Measurements from ENCODE around the gene SCYL2. TPM values are rescaled to one million over a fixed set of nuclear protein-coding genes. Genes with fewer than 3 reads are reported as not detected.

Gene SCYL2
- total RNA-seq, 2 experiments from 2014 or later, result 21.9 to 25.4 TPM

DNA sequence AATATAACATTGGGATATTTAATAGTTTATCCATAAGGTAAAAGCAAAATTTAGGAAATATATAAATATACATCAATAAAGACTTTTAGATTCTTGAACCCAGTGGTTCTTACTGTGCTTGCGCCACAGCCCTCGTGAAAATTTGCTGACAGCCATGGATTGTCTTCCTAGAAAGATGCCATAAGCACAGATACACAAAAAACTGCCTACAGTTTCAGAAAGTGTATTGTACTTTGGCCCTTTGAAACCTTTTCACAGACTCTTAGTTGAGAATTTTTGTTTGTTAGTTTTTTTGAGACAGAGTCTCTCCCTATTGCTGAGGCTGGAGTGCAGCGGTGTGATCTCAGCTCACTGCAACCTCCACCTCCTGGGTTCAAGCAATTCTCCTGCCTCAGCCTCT lies 28.2 kb upstream of the SCYL2 start:
- Mint-ChIP-seq H3K36me3 (ENCODE audit: low read depth) (no peaks in the 10 kb centered on the region), H3K27me3 (no peaks in the 10 kb centered on the region), H3K4me1 (ENCODE audit: low read depth) (no peaks in the 10 kb centered on the region), H3K27ac (no peak overlapping the region), H3K4me3 (no peak overlapping the region), H3K9me3 (no peaks in the 10 kb centered on the region)
- ChIA-PET CTCF (no interaction called here), POLR2A (no interaction called here)
- DNase-seq (no peak), ATAC-seq (no peak)
- intact Hi-C loops (cut with micrococcal nuclease), result no loop called here
- TF ChIP-seq, protein P1, sequence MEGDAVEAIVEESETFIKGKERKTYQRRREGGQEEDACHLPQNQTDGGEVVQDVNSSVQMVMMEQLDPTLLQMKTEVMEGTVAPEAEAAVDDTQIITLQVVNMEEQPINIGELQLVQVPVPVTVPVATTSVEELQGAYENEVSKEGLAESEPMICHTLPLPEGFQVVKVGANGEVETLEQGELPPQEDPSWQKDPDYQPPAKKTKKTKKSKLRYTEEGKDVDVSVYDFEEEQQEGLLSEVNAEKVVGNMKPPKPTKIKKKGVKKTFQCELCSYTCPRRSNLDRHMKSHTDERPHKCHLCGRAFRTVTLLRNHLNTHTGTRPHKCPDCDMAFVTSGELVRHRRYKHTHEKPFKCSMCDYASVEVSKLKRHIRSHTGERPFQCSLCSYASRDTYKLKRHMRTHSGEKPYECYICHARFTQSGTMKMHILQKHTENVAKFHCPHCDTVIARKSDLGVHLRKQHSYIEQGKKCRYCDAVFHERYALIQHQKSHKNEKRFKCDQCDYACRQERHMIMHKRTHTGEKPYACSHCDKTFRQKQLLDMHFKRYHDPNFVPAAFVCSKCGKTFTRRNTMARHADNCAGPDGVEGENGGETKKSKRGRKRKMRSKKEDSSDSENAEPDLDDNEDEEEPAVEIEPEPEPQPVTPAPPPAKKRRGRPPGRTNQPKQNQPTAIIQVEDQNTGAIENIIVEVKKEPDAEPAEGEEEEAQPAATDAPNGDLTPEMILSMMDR (IDR thresholded peaks at IDR 0.05), result no peak

DNA sequence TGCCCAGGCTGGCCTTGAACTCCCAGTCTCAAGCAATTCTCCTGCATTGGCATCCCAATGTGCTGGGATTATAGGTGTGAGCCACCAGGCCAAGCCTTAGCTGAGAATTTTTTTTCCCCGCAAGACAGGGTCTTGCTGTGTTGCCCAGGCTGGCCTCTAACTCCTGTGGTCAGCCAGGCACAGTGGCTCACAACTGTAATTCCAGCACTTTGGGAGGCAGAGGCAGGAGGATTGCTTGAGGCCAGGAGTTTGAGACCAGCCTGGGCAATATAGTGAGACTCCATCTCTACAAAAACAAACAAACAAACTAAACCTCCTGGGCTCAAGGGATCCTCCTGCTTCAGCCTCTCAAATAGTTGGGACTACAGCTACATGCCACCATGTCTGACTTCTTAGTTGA lies 27.4 kb upstream of the SCYL2 start:
- no peak for DNase-seq
- ChIA-PET CTCF (interaction anchor here (0.7 kb wide), 1 partner anchor 1533 kb away, joined by 3 read pairs; no protein-coding TSS in a partner anchor), POLR2A (no interaction called here)
- Mint-ChIP-seq H3K4me1 (ENCODE audit: low read depth) (no peaks in the 10 kb centered on the region), H3K27me3 (no peaks in the 10 kb centered on the region), H3K36me3 (ENCODE audit: low read depth) (no peaks in the 10 kb centered on the region), H3K27ac (no peak overlapping the region), H3K9me3 (no peaks in the 10 kb centered on the region), H3K4me3 (no peak overlapping the region)
- TF ChIP-seq, protein P1 (IDR thresholded peaks at IDR 0.05), result no peak
- ATAC-seq, result no peak
- intact Hi-C loops (cut with micrococcal nuclease), result no loop called here

DNA sequence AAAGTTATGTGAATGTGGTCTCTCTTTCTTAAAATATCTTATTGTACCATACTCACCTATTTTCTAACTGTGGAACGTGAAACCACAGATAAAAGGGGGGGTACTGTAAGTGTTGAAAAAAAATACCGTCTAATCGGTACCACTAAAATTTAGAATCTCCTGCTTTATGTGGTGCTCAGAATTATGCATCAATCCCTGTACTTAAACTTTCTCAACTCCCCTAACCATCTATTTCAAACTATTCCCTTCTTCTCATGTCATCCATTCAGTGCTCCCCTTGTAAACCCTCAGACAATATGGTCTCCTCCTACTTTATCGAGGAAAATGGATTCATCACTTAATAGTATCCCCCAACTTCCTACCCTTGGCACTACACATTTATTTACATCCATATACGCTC lies 23.8 kb upstream of the SCYL2 start:
- no peak for DNase-seq
- TF ChIP-seq, protein P1 (IDR thresholded peaks at IDR 0.05), result no peak
- Mint-ChIP-seq H3K27me3 (no peaks in the 10 kb centered on the region), H3K36me3 (ENCODE audit: low read depth) (no peaks in the 10 kb centered on the region), H3K4me3 (no peak overlapping the region), H3K27ac (no peak overlapping the region), H3K9me3 (no peaks in the 10 kb centered on the region), H3K4me1 (ENCODE audit: low read depth) (no peaks in the 10 kb centered on the region)
- intact Hi-C loops (cut with micrococcal nuclease), result no loop called here
- POLR2A ChIA-PET, result no interaction called here
- ATAC-seq, result no peak
- CTCF ChIA-PET, result no interaction called here

DNA sequence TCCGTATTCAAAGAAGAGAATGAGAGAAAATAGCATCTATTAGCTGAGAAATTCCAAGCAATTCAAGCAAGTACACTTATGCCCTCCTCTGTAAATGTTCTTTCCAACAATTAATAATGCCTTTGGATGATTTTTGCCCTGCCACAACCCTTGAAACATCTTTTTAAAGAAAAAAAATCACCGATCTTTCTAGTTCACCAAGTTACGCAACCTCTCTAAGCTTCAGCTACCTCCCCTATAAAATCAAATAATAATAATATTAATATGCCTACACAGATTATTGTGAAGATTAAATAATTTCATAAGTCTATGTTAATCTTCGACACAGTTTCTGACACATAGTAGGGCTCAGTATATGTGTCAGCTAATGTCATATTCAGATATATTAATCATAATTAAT lies 19.2 kb upstream of the SCYL2 start:
- ATAC-seq (no peak), DNase-seq (no peak)
- peaks cover 2% of the 10 kb centered on the region for H3K36me3 Mint-ChIP-seq (ENCODE audit: low read depth)
- no peaks in the 10 kb centered on the region for H3K27me3 Mint-ChIP-seq
- CTCF ChIA-PET, result no interaction called here
- intact Hi-C loops (cut with micrococcal nuclease), result no loop called here
- TF ChIP-seq, protein P1 (IDR thresholded peaks at IDR 0.05), result no peak
- no peak overlapping the region for H3K4me3 Mint-ChIP-seq
- no peaks in the 10 kb centered on the region for H3K9me3 Mint-ChIP-seq
- POLR2A ChIA-PET, result no interaction called here
- no peaks in the 10 kb centered on the region for H3K4me1 Mint-ChIP-seq (ENCODE audit: low read depth)
- H3K27ac Mint-ChIP-seq, result no peak overlapping the region

DNA sequence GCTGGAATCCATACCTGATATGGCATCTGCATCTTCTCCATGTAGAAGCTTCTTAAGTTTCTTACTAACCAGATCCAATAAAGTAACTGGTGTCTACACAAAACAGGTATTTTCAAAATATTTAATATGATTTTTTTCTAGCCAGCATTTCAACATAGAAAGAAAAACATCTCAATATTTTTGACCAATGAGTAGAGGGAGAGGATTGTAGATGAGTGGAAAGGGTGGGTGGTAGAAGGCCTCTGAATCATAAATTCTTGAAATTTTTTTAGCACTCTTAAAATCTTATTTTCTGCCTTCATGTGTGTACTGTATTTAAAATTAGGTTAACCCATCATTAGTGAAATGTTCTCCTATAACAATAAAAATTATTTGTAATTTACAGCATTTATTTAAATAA lies 18.1 kb upstream of the SCYL2 start:
- Mint-ChIP-seq H3K4me1 (ENCODE audit: low read depth) (no peaks in the 10 kb centered on the region), H3K9me3 (no peaks in the 10 kb centered on the region), H3K36me3 (ENCODE audit: low read depth) (peaks cover 2% of the 10 kb centered on the region), H3K27me3 (no peaks in the 10 kb centered on the region), H3K4me3 (no peak overlapping the region), H3K27ac (no peak overlapping the region)
- no peak for DNase-seq
- no peak for ATAC-seq
- POLR2A ChIA-PET, result interaction anchor here (0.8 kb wide), 1 partner anchor 15 kb away, joined by 3 read pairs; no protein-coding TSS in a partner anchor
- TF ChIP-seq, protein P1 (IDR thresholded peaks at IDR 0.05), result no peak
- intact Hi-C loops (cut with micrococcal nuclease), result no loop called here
- CTCF ChIA-PET, result no interaction called here

All from activated CD8-positive, alpha-beta T cell treated with anti-CD3 and anti-CD28 coated beads for 36 hours (primary cell).